Lung (tissue), 12 donors: ENCODE results near the gene CYSRT1. TPM values are rescaled to one million over a fixed set of nuclear protein-coding genes. Genes with fewer than 3 reads are reported as not detected.

Experiments used
- ATAC-seq: fragments of 200-7000 bp; cut with Tn5 transposase; one replicate; pipeline ENCODE4 v1.9.1; 2020; ENCODE audit warnings: moderate number of reproducible peaks; ENCODE audit not compliant: insufficient read depth, low FRiP score
- DNase-seq, 3 donors: peaks; one replicate each; pipeline ENCODE4 v3.0.0-alpha.2; 2013 to 2017
- H3K27ac ChIP-seq, 2 donors: one replicate each; pipeline ENCODE4 v1.5.1; 2013; ENCODE audit warnings: mild to moderate bottlenecking in 2 of 2, moderate library complexity in 2 of 2, control low read depth in 1 of 2, inconsistent platforms in 1 of 2, low read depth in 1 of 2, low read length in 1 of 2
- H3K27me3 ChIP-seq, 3 donors: one replicate each; pipeline ENCODE4 v1.5.1; 2013; ENCODE audit warnings: low read length in 2 of 3; ENCODE audit not compliant: control insufficient read depth in 3 of 3, insufficient read depth in 3 of 3
- H3K36me3 ChIP-seq, 4 donors: one replicate each; pipeline ENCODE4 v1.5.1; 2013; ENCODE audit warnings: low read length in 4 of 4, mild to moderate bottlenecking in 1 of 4, moderate library complexity in 1 of 4; ENCODE audit not compliant: control insufficient read depth in 4 of 4, insufficient read depth in 4 of 4
- H3K4me1 ChIP-seq, 5 donors: one replicate each; pipeline ENCODE4 v1.5.1; 2013; ENCODE audit warnings: low read length in 5 of 5, mild to moderate bottlenecking in 2 of 5, moderate library complexity in 1 of 5; ENCODE audit not compliant: control insufficient read depth in 5 of 5, insufficient read depth in 5 of 5
- H3K4me3 ChIP-seq: one replicate; pipeline ENCODE4 v1.5.1; 2013; ENCODE audit warnings: mild to moderate bottlenecking, control low read depth, moderate library complexity
- H3K9ac ChIP-seq, 2 donors: one replicate each; pipeline ENCODE4 v1.5.1; 2013; ENCODE audit warnings: low read length in 2 of 2, control low read depth in 1 of 2; ENCODE audit not compliant: insufficient read depth in 1 of 2
- H3K9me3 ChIP-seq, 4 donors: one replicate each; pipeline ENCODE4 v1.5.1; 2013; ENCODE audit warnings: low read length in 3 of 4, mild to moderate bottlenecking in 1 of 4, moderate library complexity in 1 of 4; ENCODE audit not compliant: control insufficient read depth in 4 of 4, insufficient read depth in 3 of 4
- WGBS, 2 donors: extraction: QIAGEN DNeasy Blood & Tissue Kit; methylation state at CpG; one replicate each; pipeline ENCODE4 v1.1.7; 2013; 5-methylcytosine and 5-hydroxymethylcytosine counted together
- polyA plus RNA-seq, 2 donors: library from polyadenylated mRNA; stranded (reverse); fragments of 200-250 nt; gene quantifications; one replicate each; pipeline ENCODE4 v1.2.1, GENCODE V29; 2013
- total RNA-seq, 2 donors: library from RNA; depleted of rRNA in 1 of 2; stranded (reverse); fragments of >200 nt in 1 of 2; gene quantifications; one replicate each; pipeline ENCODE4 v1.2.1, GENCODE V29; 2014 to 2021
- TF ChIP-seq, protein P1 (sequence below): IDR thresholded peaks from 2 replicates; pipeline ENCODE4 v1.5.1; 2012; ENCODE audit warnings: mild to moderate bottlenecking; ENCODE audit errors: control extremely low read depth, extremely low read depth
- donor health status: control.
- donor health status: control.
- donor health status: Bipolar disorder and iron deficiency.
- donor health status: healthy.
- donor health status: DM: yes; HTN: yes; CAD: no.

CYSRT1 gene
- total and polyA plus RNA-seq, 4 donors: 0.70 to 2.7 (median 0.92) TPM; not detected in 1

DNA sequence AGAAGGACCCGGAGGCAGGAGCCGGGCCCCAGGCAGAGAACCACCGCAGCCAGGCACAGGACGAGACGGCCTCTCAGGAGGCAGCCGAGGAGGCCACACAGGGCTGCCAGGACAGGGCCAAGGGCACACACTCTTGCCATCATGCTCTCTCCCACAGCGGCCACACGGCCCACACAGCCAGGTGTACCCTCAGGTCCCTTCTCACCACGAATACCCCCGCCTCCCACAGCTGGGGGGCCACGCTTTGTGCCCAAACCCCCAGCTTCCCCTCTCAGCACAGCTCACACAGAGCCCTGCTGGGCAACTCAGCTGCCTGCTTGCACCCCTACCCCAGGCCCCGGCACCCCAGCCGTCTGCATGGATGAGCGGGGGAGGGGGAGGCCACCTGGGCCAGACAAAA, 31.2 kb upstream of the CYSRT1 start:
- Histone ChIP-seq H3K27ac (no peak overlapping the region), H3K4me1 (peaks cover 8 to 27% (median 16%) of the 10 kb centered on the region in 5 donors)

GRCh38 chr9:137194388-137194787, 30.6 kb upstream of the CYSRT1 start:
- H3K9ac ChIP-seq: no peak overlapping the region
- peaks cover 0 to 19% (median 4%) of the 10 kb centered on the region in 4 donors for H3K36me3 ChIP-seq
- H3K27me3 ChIP-seq: no peaks in the 10 kb centered on the region
- no peak overlapping the region for H3K4me3 ChIP-seq
- ATAC-seq (no peak), DNase-seq (no peak)
- WGBS, 2 donors: 75 to 89% methylated on average over 12 to 16 of the region's 16 CpGs
- no peaks in the 10 kb centered on the region for H3K9me3 ChIP-seq
- TF ChIP-seq, protein P1, sequence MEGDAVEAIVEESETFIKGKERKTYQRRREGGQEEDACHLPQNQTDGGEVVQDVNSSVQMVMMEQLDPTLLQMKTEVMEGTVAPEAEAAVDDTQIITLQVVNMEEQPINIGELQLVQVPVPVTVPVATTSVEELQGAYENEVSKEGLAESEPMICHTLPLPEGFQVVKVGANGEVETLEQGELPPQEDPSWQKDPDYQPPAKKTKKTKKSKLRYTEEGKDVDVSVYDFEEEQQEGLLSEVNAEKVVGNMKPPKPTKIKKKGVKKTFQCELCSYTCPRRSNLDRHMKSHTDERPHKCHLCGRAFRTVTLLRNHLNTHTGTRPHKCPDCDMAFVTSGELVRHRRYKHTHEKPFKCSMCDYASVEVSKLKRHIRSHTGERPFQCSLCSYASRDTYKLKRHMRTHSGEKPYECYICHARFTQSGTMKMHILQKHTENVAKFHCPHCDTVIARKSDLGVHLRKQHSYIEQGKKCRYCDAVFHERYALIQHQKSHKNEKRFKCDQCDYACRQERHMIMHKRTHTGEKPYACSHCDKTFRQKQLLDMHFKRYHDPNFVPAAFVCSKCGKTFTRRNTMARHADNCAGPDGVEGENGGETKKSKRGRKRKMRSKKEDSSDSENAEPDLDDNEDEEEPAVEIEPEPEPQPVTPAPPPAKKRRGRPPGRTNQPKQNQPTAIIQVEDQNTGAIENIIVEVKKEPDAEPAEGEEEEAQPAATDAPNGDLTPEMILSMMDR: no peak
- peaks cover 7 to 26% (median 19%) of the 10 kb centered on the region in 5 donors for H3K4me1 ChIP-seq
- H3K27ac ChIP-seq: peak overlapping the region in 1 of 2 donors; percentile 24

More for the DNA sequence above, 31.2 kb upstream of the CYSRT1 start:
- H3K36me3 ChIP-seq: peaks cover 0 to 19% (median 4%) of the 10 kb centered on the region in 4 donors
- no peak overlapping the region for H3K4me3 ChIP-seq
- DNase-seq: no peak
- no peaks in the 10 kb centered on the region for H3K9me3 ChIP-seq
- H3K27me3 ChIP-seq: no peaks in the 10 kb centered on the region
- no peak overlapping the region for H3K9ac ChIP-seq
- ATAC-seq: no peak
- WGBS, 2 donors: 90 to 92% methylated on average over 14 of the region's 14 CpGs
- TF ChIP-seq, protein P1: no peak

GRCh38 chr9:137194909-137195308, 30.1 kb upstream of the CYSRT1 start:
- Histone ChIP-seq H3K4me3 (no peak overlapping the region), H3K9me3 (no peaks in the 10 kb centered on the region), H3K9ac (no peak overlapping the region), H3K36me3 (peaks cover 0 to 17% (median 2%) of the 10 kb centered on the region in 4 donors), H3K27me3 (no peaks in the 10 kb centered on the region), H3K27ac (peak overlapping the region in 1 of 2 donors; percentile 24), H3K4me1 (peaks cover 2 to 24% (median 17%) of the 10 kb centered on the region in 5 donors)
- WGBS, 2 donors: 81 to 96% methylated on average over 8 to 10 of the region's 10 CpGs
- TF ChIP-seq, protein P1: no peak
- no peak for DNase-seq
- ATAC-seq: no peak
